Head of caudate nucleus (tissue), 42 donors: ENCODE results near the gene SLC7A4.

Experiments used
- DNase-seq, 42 donors: peaks; one replicate each; pipeline versions ENCODE4 v3.0.0 to v3.0.0-alpha.2; 2020 to 2021; ENCODE audit warnings: mixed read lengths in 7 of 42
- intact Hi-C: fragments of 100-400 bp; cut with DNase I; formaldehyde crosslinking; loops from one replicate; pipeline ENCODE4 v1.15.0; 2022

The SLC7A4 gene

GRCh38 chr22:20980523-20980922 lies 51.8 kb downstream of the SLC7A4 start:
- no peak for DNase-seq
- intact Hi-C loops, result loop anchor here (5.0 kb wide), 1 partner anchor 63 kb away; the partner anchor contains the start of gene CRKL

- intact Hi-C loops, result loop anchor here (5.0 kb wide), 1 partner anchor 63 kb away; the partner anchor contains the start of gene CRKL
- no peak for DNase-seq
These were observed 52.4 kb downstream of the SLC7A4 start for GRCh38 chr22:20979940-20980453.

DNA sequence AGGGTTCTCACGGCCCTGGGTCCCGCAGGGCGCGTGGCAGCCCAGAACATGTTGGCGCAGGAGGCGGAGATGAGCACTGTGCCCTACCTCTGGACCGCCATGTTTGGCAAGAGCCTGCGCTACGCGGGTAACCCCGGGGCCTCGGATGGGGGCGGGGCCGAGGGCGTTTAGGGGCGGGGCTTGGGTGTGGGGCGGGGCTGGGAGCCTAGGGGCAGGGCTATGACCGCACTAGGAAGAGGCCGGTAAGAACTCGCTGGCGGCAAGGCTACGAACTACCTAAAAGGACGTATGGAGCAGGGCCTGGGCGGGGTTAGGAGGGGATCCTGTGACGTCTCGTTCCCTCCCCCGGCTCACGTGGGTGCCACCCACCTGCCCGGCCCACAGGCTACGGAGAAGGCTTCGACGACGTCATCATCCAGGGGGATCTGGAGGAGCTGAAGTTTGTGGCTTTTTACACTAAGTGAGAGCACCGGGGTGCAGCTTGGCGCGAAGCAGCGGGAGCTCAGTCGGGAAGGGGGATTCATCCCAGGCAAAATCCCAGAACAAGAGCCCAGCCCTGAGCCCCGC lies 53.0 kb downstream of the SLC7A4 start:
- intact Hi-C loops, result no loop called here
- DNase-seq, result peak; percentile 43 to 91 (median 74)
